Ishikawa (cell line): Measurements from ENCODE around the gene TOR1A.

Experiments used
- CEBPB ChIP-seq: IDR thresholded peaks from 2 replicates; pipeline ENCODE4 v1.6.1; 2012
- CREB1 ChIP-seq: IDR thresholded peaks from 2 replicates; pipeline ENCODE4 v1.6.1; 2012; ENCODE audit warnings: low read depth
- EGR1 ChIP-seq: IDR thresholded peaks from 2 replicates; pipeline ENCODE4 v1.6.1; 2012
- EP300 ChIP-seq: IDR thresholded peaks from 2 replicates; pipeline ENCODE4 v1.6.1; 2012; ENCODE audit warnings: borderline replicate concordance
- FOXM1 ChIP-seq: IDR thresholded peaks from 2 replicates; pipeline ENCODE4 v1.6.1; 2012; ENCODE audit warnings: low read depth, borderline replicate concordance
- MAX ChIP-seq: IDR thresholded peaks from 2 replicates; pipeline ENCODE4 v1.6.1; 2012
- NFIC ChIP-seq: IDR thresholded peaks from 2 replicates; pipeline ENCODE4 v1.6.1; 2012
- RAD21 ChIP-seq: IDR thresholded peaks from 2 replicates; pipeline ENCODE4 v1.6.1; 2012; ENCODE audit warnings: low read depth
- REST ChIP-seq: IDR thresholded peaks from 2 replicates; pipeline ENCODE4 v1.6.1; 2012; ENCODE audit warnings: low read depth, mild to moderate bottlenecking
- TAF1 ChIP-seq: IDR thresholded peaks from 2 replicates; pipeline ENCODE4 v1.6.1; 2012; ENCODE audit warnings: low read depth, mild to moderate bottlenecking
- TCF12 ChIP-seq: IDR thresholded peaks from 2 replicates; pipeline ENCODE4 v1.6.1; 2012; ENCODE audit warnings: low read depth
- USF1 ChIP-seq: IDR thresholded peaks from 2 replicates; pipeline ENCODE4 v1.6.1; 2012
- YY1 ChIP-seq: IDR thresholded peaks from 2 replicates; pipeline ENCODE4 v1.6.1; 2012; ENCODE audit warnings: low read depth
- ZBTB7A ChIP-seq: IDR thresholded peaks from 2 replicates; pipeline ENCODE4 v1.6.1; 2012; ENCODE audit warnings: low read depth

GRCh38 chr9:129852579-129852978, 28.6 kb upstream of the TOR1A start:
- no peak for TF ChIP-seq EP300
- TF ChIP-seq CEBPB, result no peak
- TF ChIP-seq TAF1, result no peak
- TF ChIP-seq ZBTB7A, result no peak
- no peak for TF ChIP-seq YY1
- TF ChIP-seq USF1, result no peak
- no peak for TF ChIP-seq MAX
- TF ChIP-seq RAD21, result no peak
- no peak for TF ChIP-seq TCF12
- TF ChIP-seq CREB1, result no peak
- no peak for TF ChIP-seq NFIC
- no peak for TF ChIP-seq EGR1
- no peak for TF ChIP-seq REST
- TF ChIP-seq FOXM1, result no peak
